WTC11 (cell line): ENCODE results near the gene TF. TPM values are rescaled to one million over a fixed set of nuclear protein-coding genes. Genes with fewer than 3 reads are reported as not detected.

Source experiments
- ATAC-seq: fragments of 200-7000 bp; cut with Tn5 transposase; 2 replicates; pipeline ENCODE4 v1.10.0; 2021; ENCODE audit warnings: mild to moderate bottlenecking, moderate library complexity
- CTCF ChIA-PET: fragments of 300-600 bp; sonication (Branson Sonifier 250); formaldehyde crosslinking; loops from one replicate; lab custom pipeline; 2021; ENCODE audit warnings: antibody characterized with exemption; lab: Charles Lee
- POLR2A ChIA-PET: fragments of 350-600 bp; sonication (Branson Sonifier 250); formaldehyde crosslinking; loops from one replicate; lab custom pipeline; 2021; ENCODE audit warnings: antibody characterized with exemption; lab: Charles Lee
- DNase-seq: peaks from one replicate; pipeline ENCODE4 v3.0.0; 2021; ENCODE audit warnings: low spot score
- H3K27ac Mint-ChIP-seq: 2 replicates; pipeline ENCODE4 v1.8.0; 2021; ENCODE audit warnings: mixed read lengths
- H3K27me3 Mint-ChIP-seq: 2 replicates; pipeline ENCODE4 v1.8.0; 2021; ENCODE audit warnings: low read depth, mild to moderate bottlenecking, moderate library complexity, mixed read lengths
- H3K36me3 Mint-ChIP-seq: 2 replicates; pipeline ENCODE4 v1.8.0; 2021; ENCODE audit warnings: mixed read lengths
- H3K4me1 Mint-ChIP-seq: 2 replicates; pipeline ENCODE4 v1.8.0; 2022; ENCODE audit warnings: mixed read lengths
- H3K4me3 Mint-ChIP-seq: 2 replicates; pipeline ENCODE4 v1.8.0; 2021; ENCODE audit warnings: mild to moderate bottlenecking, moderate library complexity, mixed read lengths
- H3K9me3 Mint-ChIP-seq: 2 replicates; pipeline ENCODE4 v1.8.0; 2021; ENCODE audit warnings: mixed read lengths
- ATF1 ChIP-seq: sonication (generic); formaldehyde crosslinking; IDR thresholded peaks from 2 replicates; pipeline ENCODE4 v1.8.1; 2023; ENCODE audit warnings: mild to moderate bottlenecking, moderate library complexity, missing genetic modification reagents
- ESRRA ChIP-seq: sonication (generic); formaldehyde crosslinking; IDR thresholded peaks from 2 replicates; pipeline ENCODE4 v1.8.1; 2022; ENCODE audit warnings: mild to moderate bottlenecking, missing genetic modification reagents, borderline replicate concordance
- MXD4 ChIP-seq: fragments of 250-450 bp; sonication (Bioruptor Pico); IDR thresholded peaks from 2 replicates; pipeline ENCODE4 v1.8.0; 2021; ENCODE audit warnings: mild to moderate bottlenecking, moderate library complexity, borderline replicate concordance
- MYBL2 ChIP-seq: sonication (generic); formaldehyde crosslinking; IDR thresholded peaks from 2 replicates; pipeline ENCODE4 v1.8.1; 2023; ENCODE audit warnings: mild to moderate bottlenecking, moderate library complexity, missing genetic modification reagents
- NFATC4 ChIP-seq: fragments of 250-450 bp; sonication (Bioruptor Pico); IDR thresholded peaks from 2 replicates; pipeline ENCODE4 v1.9.0; 2021; ENCODE audit warnings: mild to moderate bottlenecking
- NR1H2 ChIP-seq: sonication (generic); formaldehyde crosslinking; IDR thresholded peaks from 2 replicates; pipeline ENCODE4 v1.9.0; 2021; ENCODE audit warnings: mild to moderate bottlenecking, moderate library complexity, missing genetic modification reagents
- NR3C1 ChIP-seq: sonication (generic); formaldehyde crosslinking; conservative IDR thresholded peaks from 2 replicates; pipeline ENCODE4 v1.8.1; 2023; ENCODE audit warnings: low read depth, mild to moderate bottlenecking, missing genetic modification reagents
- RORB ChIP-seq: fragments of 250-450 bp; sonication (Bioruptor Pico); IDR thresholded peaks from 2 replicates; pipeline ENCODE4 v1.9.0; 2021; ENCODE audit warnings: mild to moderate bottlenecking
- SMAD3 ChIP-seq: sonication (generic); formaldehyde crosslinking; IDR thresholded peaks from 2 replicates; pipeline ENCODE4 v1.8.0; 2022; ENCODE audit warnings: missing genetic modification reagents, mild to moderate bottlenecking, borderline replicate concordance
- ZNF138 ChIP-seq: sonication (generic); formaldehyde crosslinking; conservative IDR thresholded peaks from 2 replicates; pipeline ENCODE4 v1.8.1; 2022; ENCODE audit warnings: mild to moderate bottlenecking, moderate library complexity, missing genetic modification reagents
- ZNF232 ChIP-seq: sonication (generic); formaldehyde crosslinking; IDR thresholded peaks from 2 replicates; pipeline ENCODE4 v1.8.0; 2022; ENCODE audit warnings: mild to moderate bottlenecking, missing genetic modification reagents
- ZNF423 ChIP-seq: fragments of 250-450 bp; sonication (Bioruptor Pico); IDR thresholded peaks from 2 replicates; pipeline ENCODE4 v2.1.2; 2022; ENCODE audit warnings: mild to moderate bottlenecking, moderate library complexity
- total RNA-seq: library from RNA; stranded (reverse); gene quantifications from 3 replicates; pipeline ENCODE4 v1.2.3, GENCODE V29; 2021
- TF ChIP-seq, protein P1 (sequence below): sonication (generic); formaldehyde crosslinking; IDR thresholded peaks from 2 replicates; pipeline ENCODE4 v1.8.1; 2022; ENCODE audit warnings: mild to moderate bottlenecking, missing genetic modification reagents, moderate library complexity, borderline replicate concordance
- TF ChIP-seq, protein P2 (sequence below): sonication (generic); formaldehyde crosslinking; IDR thresholded peaks from 2 replicates; pipeline ENCODE4 v1.8.1; 2023; ENCODE audit warnings: mild to moderate bottlenecking, moderate library complexity, missing genetic modification reagents
- TF ChIP-seq, protein P3 (sequence below): sonication (generic); formaldehyde crosslinking; IDR thresholded peaks from 2 replicates; pipeline ENCODE4 v1.8.0; 2023; ENCODE audit warnings: missing genetic modification reagents
- TF ChIP-seq, protein P4 (sequence below): fragments of 250-450 bp; sonication (Bioruptor Pico); IDR thresholded peaks from 2 replicates; pipeline ENCODE4 v1.8.0; 2021; ENCODE audit warnings: mild to moderate bottlenecking
- TF ChIP-seq, protein P5 (sequence below): sonication (generic); formaldehyde crosslinking; IDR thresholded peaks from 2 replicates; pipeline ENCODE4 v1.8.0; 2023; ENCODE audit warnings: missing genetic modification reagents, mild to moderate bottlenecking, borderline replicate concordance
- TF ChIP-seq, protein P6 (sequence below): sonication (generic); formaldehyde crosslinking; conservative IDR thresholded peaks from 2 replicates; pipeline ENCODE4 v1.8.1; 2023; ENCODE audit warnings: mild to moderate bottlenecking, low read depth, missing genetic modification reagents, moderate library complexity
- TF ChIP-seq, protein P7 (sequence below): sonication (generic); formaldehyde crosslinking; IDR thresholded peaks from 2 replicates; pipeline ENCODE4 v1.8.1; 2023; ENCODE audit warnings: mild to moderate bottlenecking, missing genetic modification reagents, moderate library complexity

TF gene
- total RNA-seq, 1 experiment from 2014 or later, result 9.3 TPM

DNA sequence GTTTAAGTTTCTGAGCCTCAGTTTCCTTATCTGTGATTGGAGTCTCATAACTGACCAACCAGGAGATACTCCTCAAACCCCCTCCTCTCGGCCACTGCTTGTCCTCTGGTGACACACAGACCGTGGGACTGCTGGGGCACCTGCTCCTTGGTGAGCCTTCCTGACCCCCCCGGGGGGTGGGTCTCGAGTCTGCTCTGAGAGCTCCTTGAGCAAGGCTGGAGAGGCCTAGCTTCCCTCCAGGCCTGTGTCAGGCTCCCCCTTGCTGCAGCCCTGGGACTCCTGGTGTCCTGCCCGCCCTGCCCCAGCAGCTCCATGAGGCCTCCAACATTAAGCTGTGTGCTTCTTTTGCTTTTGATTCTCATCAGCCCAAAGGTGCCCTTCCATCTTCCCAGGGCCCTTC, 87.1 kb downstream of the TF start:
- H3K9me3 Mint-ChIP-seq, result no peaks in the 10 kb centered on the region
- ATAC-seq (no peak), DNase-seq (no peak)
- H3K27ac Mint-ChIP-seq, result no peak overlapping the region
- H3K27me3 Mint-ChIP-seq, result no peaks in the 10 kb centered on the region
- CTCF ChIA-PET, result interaction anchor here (0.6 to 1.8 kb wide), 11 partner anchors 8 to 88 kb away, joined by 3 to 9 read pairs (median 4); no protein-coding TSS in a partner anchor
- H3K36me3 Mint-ChIP-seq, result no peaks in the 10 kb centered on the region
- H3K4me1 Mint-ChIP-seq, result no peaks in the 10 kb centered on the region
- H3K4me3 Mint-ChIP-seq, result no peak overlapping the region
- POLR2A ChIA-PET, result no interaction called here
- TF ChIP-seq ZNF138 (CRISPR knock-in tag), result no peak
- no peak for TF ChIP-seq NR1H2
- no peak for TF ChIP-seq NR3C1 (CRISPR knock-in tag)
- TF ChIP-seq RORB (CRISPR knock-in tag), result no peak
- no peak for TF ChIP-seq ZNF232
- TF ChIP-seq, protein P1, sequence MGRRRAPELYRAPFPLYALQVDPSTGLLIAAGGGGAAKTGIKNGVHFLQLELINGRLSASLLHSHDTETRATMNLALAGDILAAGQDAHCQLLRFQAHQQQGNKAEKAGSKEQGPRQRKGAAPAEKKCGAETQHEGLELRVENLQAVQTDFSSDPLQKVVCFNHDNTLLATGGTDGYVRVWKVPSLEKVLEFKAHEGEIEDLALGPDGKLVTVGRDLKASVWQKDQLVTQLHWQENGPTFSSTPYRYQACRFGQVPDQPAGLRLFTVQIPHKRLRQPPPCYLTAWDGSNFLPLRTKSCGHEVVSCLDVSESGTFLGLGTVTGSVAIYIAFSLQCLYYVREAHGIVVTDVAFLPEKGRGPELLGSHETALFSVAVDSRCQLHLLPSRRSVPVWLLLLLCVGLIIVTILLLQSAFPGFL (CRISPR knock-in tag), result no peak
- no peak for TF ChIP-seq ATF1 (CRISPR knock-in tag)
- TF ChIP-seq MYBL2, result no peak
- TF ChIP-seq MXD4 (CRISPR knock-in tag), result no peak
- TF ChIP-seq, protein P2, sequence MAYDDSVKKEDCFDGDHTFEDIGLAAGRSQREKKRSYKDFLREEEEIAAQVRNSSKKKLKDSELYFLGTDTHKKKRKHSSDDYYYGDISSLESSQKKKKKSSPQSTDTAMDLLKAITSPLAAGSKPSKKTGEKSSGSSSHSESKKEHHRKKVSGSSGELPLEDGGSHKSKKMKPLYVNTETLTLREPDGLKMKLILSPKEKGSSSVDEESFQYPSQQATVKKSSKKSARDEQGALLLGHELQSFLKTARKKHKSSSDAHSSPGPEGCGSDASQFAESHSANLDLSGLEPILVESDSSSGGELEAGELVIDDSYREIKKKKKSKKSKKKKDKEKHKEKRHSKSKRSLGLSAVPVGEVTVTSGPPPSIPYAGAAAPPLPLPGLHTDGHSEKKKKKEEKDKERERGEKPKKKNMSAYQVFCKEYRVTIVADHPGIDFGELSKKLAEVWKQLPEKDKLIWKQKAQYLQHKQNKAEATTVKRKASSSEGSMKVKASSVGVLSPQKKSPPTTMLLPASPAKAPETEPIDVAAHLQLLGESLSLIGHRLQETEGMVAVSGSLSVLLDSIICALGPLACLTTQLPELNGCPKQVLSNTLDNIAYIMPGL (CRISPR knock-in tag), result no peak
- TF ChIP-seq, protein P3, sequence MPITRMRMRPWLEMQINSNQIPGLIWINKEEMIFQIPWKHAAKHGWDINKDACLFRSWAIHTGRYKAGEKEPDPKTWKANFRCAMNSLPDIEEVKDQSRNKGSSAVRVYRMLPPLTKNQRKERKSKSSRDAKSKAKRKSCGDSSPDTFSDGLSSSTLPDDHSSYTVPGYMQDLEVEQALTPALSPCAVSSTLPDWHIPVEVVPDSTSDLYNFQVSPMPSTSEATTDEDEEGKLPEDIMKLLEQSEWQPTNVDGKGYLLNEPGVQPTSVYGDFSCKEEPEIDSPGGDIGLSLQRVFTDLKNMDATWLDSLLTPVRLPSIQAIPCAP (CRISPR knock-in tag), result no peak
- no peak for TF ChIP-seq ESRRA (CRISPR knock-in tag)

DNA sequence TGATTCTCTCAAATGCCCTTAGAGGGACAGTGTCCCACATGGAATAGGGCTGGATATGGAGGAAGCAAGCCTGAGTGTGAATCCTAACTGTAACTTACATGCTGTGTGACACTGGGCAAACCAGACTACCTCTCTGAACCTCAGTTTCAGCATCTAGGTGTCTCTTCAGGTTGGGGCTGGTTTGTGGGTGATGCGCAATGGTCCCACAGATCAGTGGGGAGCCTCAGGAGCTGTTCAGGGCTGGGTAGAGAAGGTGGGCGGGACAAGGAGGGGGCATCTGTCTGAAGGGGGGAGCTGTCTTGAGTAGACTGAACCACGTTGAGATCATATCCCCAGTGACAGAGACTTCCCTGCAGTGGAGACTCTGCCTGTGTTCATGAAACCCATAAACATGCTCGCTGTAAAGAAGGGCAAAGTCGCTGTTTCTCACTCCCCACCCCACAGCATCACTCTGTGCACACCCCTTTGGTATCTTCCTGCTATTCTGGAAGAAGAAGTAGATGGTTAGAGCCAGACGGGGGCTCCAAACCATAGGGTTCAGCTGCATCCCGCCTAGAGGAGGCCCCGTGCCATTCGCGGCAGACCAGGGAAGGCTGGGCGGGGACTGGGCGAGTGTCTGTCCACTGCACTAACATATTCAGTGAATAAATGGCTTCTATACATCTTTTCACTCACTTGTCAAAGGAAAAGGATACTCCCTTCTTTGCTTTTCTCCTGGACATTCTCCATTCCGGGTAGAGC, 87.9 kb downstream of the TF start:
- no peaks in the 10 kb centered on the region for H3K36me3 Mint-ChIP-seq
- POLR2A ChIA-PET, result no interaction called here
- H3K9me3 Mint-ChIP-seq, result no peaks in the 10 kb centered on the region
- no peaks in the 10 kb centered on the region for H3K27me3 Mint-ChIP-seq
- no peak for DNase-seq
- CTCF ChIA-PET, result interaction anchor here (0.6 to 1.3 kb wide), 2 partner anchors 21 to 30 kb away, joined by 5 to 9 read pairs; no protein-coding TSS in a partner anchor
- H3K27ac Mint-ChIP-seq, result no peak overlapping the region
- peak; percentile 14; the same call in 1 of the 2 replicates for ATAC-seq
- no peaks in the 10 kb centered on the region for H3K4me1 Mint-ChIP-seq
- no peak overlapping the region for H3K4me3 Mint-ChIP-seq
- TF ChIP-seq NFATC4 (no peak), ZNF423 (CRISPR knock-in tag) (no peak), MXD4 (CRISPR knock-in tag) (no peak), SMAD3 (no peak)
- TF ChIP-seq, protein P2 (CRISPR knock-in tag), result no peak
- TF ChIP-seq, protein P4, sequence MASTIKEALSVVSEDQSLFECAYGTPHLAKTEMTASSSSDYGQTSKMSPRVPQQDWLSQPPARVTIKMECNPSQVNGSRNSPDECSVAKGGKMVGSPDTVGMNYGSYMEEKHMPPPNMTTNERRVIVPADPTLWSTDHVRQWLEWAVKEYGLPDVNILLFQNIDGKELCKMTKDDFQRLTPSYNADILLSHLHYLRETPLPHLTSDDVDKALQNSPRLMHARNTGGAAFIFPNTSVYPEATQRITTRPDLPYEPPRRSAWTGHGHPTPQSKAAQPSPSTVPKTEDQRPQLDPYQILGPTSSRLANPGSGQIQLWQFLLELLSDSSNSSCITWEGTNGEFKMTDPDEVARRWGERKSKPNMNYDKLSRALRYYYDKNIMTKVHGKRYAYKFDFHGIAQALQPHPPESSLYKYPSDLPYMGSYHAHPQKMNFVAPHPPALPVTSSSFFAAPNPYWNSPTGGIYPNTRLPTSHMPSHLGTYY, result no peak
- TF ChIP-seq, protein P5, sequence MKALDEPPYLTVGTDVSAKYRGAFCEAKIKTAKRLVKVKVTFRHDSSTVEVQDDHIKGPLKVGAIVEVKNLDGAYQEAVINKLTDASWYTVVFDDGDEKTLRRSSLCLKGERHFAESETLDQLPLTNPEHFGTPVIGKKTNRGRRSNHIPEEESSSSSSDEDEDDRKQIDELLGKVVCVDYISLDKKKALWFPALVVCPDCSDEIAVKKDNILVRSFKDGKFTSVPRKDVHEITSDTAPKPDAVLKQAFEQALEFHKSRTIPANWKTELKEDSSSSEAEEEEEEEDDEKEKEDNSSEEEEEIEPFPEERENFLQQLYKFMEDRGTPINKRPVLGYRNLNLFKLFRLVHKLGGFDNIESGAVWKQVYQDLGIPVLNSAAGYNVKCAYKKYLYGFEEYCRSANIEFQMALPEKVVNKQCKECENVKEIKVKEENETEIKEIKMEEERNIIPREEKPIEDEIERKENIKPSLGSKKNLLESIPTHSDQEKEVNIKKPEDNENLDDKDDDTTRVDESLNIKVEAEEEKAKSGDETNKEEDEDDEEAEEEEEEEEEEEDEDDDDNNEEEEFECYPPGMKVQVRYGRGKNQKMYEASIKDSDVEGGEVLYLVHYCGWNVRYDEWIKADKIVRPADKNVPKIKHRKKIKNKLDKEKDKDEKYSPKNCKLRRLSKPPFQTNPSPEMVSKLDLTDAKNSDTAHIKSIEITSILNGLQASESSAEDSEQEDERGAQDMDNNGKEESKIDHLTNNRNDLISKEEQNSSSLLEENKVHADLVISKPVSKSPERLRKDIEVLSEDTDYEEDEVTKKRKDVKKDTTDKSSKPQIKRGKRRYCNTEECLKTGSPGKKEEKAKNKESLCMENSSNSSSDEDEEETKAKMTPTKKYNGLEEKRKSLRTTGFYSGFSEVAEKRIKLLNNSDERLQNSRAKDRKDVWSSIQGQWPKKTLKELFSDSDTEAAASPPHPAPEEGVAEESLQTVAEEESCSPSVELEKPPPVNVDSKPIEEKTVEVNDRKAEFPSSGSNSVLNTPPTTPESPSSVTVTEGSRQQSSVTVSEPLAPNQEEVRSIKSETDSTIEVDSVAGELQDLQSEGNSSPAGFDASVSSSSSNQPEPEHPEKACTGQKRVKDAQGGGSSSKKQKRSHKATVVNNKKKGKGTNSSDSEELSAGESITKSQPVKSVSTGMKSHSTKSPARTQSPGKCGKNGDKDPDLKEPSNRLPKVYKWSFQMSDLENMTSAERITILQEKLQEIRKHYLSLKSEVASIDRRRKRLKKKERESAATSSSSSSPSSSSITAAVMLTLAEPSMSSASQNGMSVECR (CRISPR knock-in tag), result no peak
- TF ChIP-seq, protein P6, sequence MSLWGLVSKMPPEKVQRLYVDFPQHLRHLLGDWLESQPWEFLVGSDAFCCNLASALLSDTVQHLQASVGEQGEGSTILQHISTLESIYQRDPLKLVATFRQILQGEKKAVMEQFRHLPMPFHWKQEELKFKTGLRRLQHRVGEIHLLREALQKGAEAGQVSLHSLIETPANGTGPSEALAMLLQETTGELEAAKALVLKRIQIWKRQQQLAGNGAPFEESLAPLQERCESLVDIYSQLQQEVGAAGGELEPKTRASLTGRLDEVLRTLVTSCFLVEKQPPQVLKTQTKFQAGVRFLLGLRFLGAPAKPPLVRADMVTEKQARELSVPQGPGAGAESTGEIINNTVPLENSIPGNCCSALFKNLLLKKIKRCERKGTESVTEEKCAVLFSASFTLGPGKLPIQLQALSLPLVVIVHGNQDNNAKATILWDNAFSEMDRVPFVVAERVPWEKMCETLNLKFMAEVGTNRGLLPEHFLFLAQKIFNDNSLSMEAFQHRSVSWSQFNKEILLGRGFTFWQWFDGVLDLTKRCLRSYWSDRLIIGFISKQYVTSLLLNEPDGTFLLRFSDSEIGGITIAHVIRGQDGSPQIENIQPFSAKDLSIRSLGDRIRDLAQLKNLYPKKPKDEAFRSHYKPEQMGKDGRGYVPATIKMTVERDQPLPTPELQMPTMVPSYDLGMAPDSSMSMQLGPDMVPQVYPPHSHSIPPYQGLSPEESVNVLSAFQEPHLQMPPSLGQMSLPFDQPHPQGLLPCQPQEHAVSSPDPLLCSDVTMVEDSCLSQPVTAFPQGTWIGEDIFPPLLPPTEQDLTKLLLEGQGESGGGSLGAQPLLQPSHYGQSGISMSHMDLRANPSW (CRISPR knock-in tag), result no peak
- TF ChIP-seq, protein P7, sequence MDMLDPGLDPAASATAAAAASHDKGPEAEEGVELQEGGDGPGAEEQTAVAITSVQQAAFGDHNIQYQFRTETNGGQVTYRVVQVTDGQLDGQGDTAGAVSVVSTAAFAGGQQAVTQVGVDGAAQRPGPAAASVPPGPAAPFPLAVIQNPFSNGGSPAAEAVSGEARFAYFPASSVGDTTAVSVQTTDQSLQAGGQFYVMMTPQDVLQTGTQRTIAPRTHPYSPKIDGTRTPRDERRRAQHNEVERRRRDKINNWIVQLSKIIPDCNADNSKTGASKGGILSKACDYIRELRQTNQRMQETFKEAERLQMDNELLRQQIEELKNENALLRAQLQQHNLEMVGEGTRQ, result no peak
